ENCODE results near the gene AOPEP. TPM values are rescaled to one million over a fixed set of nuclear protein-coding genes. Genes with fewer than 3 reads are reported as not detected.
A peak's percentile ranks its signal among the peaks of the same experiment; 100 is the strongest.

Gene AOPEP
- total RNA-seq, 4 donors from 2014 or later: 56.5 to 160 (median 103) TPM

DNA sequence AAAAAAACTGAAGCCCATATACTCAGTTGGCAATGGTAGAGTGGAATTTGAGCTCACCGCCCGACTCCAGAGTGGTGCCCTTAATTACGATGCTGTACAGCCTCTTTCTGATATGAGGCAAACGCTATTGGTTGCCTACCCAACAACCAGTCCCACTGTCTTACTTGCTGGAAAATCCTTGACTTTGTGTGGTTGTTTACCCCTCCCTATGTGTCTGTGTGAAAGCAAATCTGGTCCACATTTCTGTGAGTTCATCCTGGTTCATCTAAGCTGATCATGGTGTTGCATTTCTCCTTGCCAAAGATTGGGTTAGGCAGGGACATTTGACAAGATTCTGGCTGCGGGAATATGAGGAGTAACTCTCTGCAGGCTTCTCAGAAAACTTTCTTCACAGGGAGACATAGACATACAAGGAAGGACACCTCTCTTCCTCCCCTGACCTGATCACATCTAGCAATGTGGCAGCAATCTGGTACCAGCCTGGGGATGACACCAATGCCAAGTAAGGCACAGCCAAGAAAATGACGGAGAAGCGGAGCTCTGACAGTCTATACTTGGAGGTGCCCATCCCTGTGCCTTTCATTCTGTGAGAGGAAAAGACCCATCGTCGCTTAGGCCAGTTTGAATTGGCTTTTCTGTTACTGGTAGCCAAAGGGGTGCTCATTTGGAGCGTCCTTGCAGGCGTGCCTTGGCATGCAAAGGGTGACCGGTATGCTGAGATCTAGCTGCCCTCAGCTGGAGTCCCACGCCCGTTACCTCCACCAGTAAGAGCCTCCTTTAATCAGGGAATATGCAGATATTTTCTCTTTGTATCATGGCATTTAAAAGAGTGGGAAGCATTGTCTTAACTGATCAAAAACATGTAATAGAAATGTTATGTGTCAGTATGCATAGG, 124.3 kb downstream of the AOPEP start:
- Histone ChIP-seq H3K4me1 (peaks cover 20 to 28% of the 10 kb centered on the region in 2 donors), H3K9me3 (no peaks in the 10 kb centered on the region), H3K27me3 (no peaks in the 10 kb centered on the region), H3K4me3 (no peak overlapping the region), H3K27ac (no peak overlapping the region), H3K36me3 (no peaks in the 10 kb centered on the region)
- peak; percentile 39 to 48 for ATAC-seq
- no peak for DNase-seq
- intact Hi-C loops (cut with DNase I; ENCODE audit: low total_unique reads): no loop called here
- TF ChIP-seq, protein P1, sequence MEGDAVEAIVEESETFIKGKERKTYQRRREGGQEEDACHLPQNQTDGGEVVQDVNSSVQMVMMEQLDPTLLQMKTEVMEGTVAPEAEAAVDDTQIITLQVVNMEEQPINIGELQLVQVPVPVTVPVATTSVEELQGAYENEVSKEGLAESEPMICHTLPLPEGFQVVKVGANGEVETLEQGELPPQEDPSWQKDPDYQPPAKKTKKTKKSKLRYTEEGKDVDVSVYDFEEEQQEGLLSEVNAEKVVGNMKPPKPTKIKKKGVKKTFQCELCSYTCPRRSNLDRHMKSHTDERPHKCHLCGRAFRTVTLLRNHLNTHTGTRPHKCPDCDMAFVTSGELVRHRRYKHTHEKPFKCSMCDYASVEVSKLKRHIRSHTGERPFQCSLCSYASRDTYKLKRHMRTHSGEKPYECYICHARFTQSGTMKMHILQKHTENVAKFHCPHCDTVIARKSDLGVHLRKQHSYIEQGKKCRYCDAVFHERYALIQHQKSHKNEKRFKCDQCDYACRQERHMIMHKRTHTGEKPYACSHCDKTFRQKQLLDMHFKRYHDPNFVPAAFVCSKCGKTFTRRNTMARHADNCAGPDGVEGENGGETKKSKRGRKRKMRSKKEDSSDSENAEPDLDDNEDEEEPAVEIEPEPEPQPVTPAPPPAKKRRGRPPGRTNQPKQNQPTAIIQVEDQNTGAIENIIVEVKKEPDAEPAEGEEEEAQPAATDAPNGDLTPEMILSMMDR (IDR thresholded peaks at IDR 0.05 in 4 of 5, conservative IDR thresholded peaks at IDR 0.05 in 1 of 5): no peak
- TF ChIP-seq POLR2A (IDR thresholded peaks at IDR 0.05): no peak
- in situ Hi-C loops (cut with MboI; ENCODE audit: low sequenced_read_pairs in 4 of 4): no loop called here

DNA sequence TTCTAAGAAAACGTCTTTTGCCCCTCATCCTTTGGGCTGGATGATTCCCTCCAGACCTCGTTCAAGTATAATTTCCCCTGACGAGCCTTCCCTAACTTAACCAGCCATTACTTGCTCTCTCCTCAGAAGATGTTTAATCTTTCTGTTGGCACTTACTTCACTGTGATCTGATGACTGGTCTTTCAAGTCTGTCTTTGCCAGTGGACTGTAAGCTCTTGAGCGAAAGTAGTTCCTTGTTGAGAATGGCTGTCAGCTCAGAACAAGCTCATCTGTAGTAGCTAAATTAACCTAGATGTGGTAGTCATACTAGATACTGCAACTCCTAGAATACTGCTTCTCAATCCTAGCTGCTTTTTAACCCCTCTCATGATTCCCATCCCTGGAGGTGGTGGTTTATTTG, 125.0 kb downstream of the AOPEP start:
- no peak overlapping the region for H3K4me3 ChIP-seq
- H3K4me1 ChIP-seq: peaks cover 20 to 28% of the 10 kb centered on the region in 2 donors
- in situ Hi-C loops (cut with MboI; ENCODE audit: low sequenced_read_pairs in 4 of 4): no loop called here
- no peak overlapping the region for H3K27ac ChIP-seq
- no peaks in the 10 kb centered on the region for H3K36me3 ChIP-seq
- H3K9me3 ChIP-seq: no peaks in the 10 kb centered on the region
- ATAC-seq (no peak), DNase-seq (no peak)
- TF ChIP-seq, protein P1 (IDR thresholded peaks at IDR 0.05 in 4 of 5, conservative IDR thresholded peaks at IDR 0.05 in 1 of 5): no peak
- no peak for TF ChIP-seq POLR2A (IDR thresholded peaks at IDR 0.05)
- intact Hi-C loops (cut with DNase I; ENCODE audit: low total_unique reads): no loop called here
- H3K27me3 ChIP-seq: no peaks in the 10 kb centered on the region

DNA sequence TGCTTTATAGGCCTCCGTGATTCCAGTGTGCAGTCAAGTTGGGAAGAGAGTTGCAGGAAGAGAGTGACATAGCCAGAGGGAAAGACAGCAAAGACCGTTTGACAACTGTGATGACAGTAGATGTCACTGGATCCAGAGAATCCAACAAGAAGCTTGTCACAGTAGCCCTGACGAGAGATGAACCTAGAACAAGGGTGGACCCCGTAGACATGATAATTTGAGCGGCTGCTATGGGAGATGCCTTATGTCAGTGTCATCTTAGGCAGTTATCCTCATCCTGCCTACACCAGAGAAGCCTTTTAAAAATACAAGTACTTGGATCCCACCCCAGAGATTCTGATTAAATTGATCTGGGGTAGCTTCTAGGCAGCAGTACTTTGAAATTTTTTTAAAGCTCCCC, 125.4 kb downstream of the AOPEP start:
- no peak overlapping the region for H3K4me3 ChIP-seq
- no peaks in the 10 kb centered on the region for H3K27me3 ChIP-seq
- DNase-seq: no peak
- in situ Hi-C loops (cut with MboI; ENCODE audit: low sequenced_read_pairs in 4 of 4): no loop called here
- intact Hi-C loops (cut with DNase I; ENCODE audit: low total_unique reads): no loop called here
- no peak overlapping the region for H3K27ac ChIP-seq
- TF ChIP-seq, protein P1 (IDR thresholded peaks at IDR 0.05 in 4 of 5, conservative IDR thresholded peaks at IDR 0.05 in 1 of 5): no peak
- TF ChIP-seq POLR2A (IDR thresholded peaks at IDR 0.05): no peak
- H3K4me1 ChIP-seq: peaks cover 20 to 28% of the 10 kb centered on the region in 2 donors
- H3K9me3 ChIP-seq: no peaks in the 10 kb centered on the region
- no peak for ATAC-seq
- H3K36me3 ChIP-seq: no peaks in the 10 kb centered on the region

DNA sequence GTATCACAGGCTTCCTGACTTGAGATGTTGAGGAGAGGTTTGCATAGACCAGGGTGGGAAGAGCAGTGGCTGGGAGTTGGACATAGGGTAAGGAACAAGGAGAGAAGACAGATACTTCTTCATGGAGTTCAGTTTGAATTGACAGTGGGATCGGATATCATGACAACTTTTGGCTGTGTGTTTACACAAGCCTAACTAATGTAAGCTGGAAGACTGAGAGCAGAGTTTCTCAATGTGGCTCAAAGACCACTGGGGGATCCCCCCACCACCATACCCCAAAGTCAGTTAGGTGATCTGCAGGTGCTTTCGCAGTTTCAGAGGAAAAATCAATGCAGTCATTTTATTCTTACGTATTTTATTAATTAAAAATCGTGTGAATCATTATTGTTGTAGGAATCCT, 125.9 kb downstream of the AOPEP start:
- in situ Hi-C loops (cut with MboI; ENCODE audit: low sequenced_read_pairs in 4 of 4): no loop called here
- TF ChIP-seq, protein P1 (IDR thresholded peaks at IDR 0.05 in 4 of 5, conservative IDR thresholded peaks at IDR 0.05 in 1 of 5): no peak
- intact Hi-C loops (cut with DNase I; ENCODE audit: low total_unique reads): no loop called here

More for the DNA sequence above, 125.9 kb downstream of the AOPEP start:
- no peak overlapping the region for H3K27ac ChIP-seq
- no peak overlapping the region for H3K4me3 ChIP-seq
- no peak for DNase-seq
- peaks cover 20 to 26% of the 10 kb centered on the region in 2 donors for H3K4me1 ChIP-seq
- no peaks in the 10 kb centered on the region for H3K36me3 ChIP-seq
- no peaks in the 10 kb centered on the region for H3K27me3 ChIP-seq
- no peaks in the 10 kb centered on the region for H3K9me3 ChIP-seq
- no peak for ATAC-seq
